GM23338 (cell line): Measurements from ENCODE around the gene ZNF140.

ENCODE experiments used
- CREB1 ChIP-seq: fragments of 250-450 bp; sonication (Bioruptor Pico); IDR thresholded peaks from 2 replicates; pipeline ENCODE4 v1.5.0; 2020; ENCODE audit warnings: low read depth, mild to moderate bottlenecking, moderate library complexity
- EZH2 ChIP-seq: fragments of 200-600 bp; sonication (generic); IDR thresholded peaks from one replicate; pipeline ENCODE4 v1.8.0; 2017; ENCODE audit warnings: antibody characterized with exemption, mild to moderate bottlenecking, low read depth; ENCODE audit not compliant: unreplicated experiment
- POLR2AphosphoS5 ChIP-seq: IDR thresholded peaks from 2 replicates; pipeline ENCODE4 v1.6.1; 2016; ENCODE audit warnings: antibody characterized with exemption, low read depth
- ZNF114 ChIP-seq: fragments of 250-450 bp; sonication (Bioruptor Pico); IDR thresholded peaks from 2 replicates; pipeline ENCODE4 v1.5.0; 2020; ENCODE audit warnings: mild to moderate bottlenecking, moderate library complexity
- TF ChIP-seq, protein P1 (sequence below), 2 experiments: fragments of 200-600 bp in 1 of 2; sonication (generic) in 1 of 2; conservative IDR thresholded peaks; 2 replicates each; pipeline versions ENCODE4 v1.5.1 to v1.6.1; 2016 to 2017; ENCODE audit warnings: antibody characterized with exemption in 2 of 2, low read depth in 2 of 2, mild to moderate bottlenecking in 2 of 2, moderate library complexity in 1 of 2

DNA sequence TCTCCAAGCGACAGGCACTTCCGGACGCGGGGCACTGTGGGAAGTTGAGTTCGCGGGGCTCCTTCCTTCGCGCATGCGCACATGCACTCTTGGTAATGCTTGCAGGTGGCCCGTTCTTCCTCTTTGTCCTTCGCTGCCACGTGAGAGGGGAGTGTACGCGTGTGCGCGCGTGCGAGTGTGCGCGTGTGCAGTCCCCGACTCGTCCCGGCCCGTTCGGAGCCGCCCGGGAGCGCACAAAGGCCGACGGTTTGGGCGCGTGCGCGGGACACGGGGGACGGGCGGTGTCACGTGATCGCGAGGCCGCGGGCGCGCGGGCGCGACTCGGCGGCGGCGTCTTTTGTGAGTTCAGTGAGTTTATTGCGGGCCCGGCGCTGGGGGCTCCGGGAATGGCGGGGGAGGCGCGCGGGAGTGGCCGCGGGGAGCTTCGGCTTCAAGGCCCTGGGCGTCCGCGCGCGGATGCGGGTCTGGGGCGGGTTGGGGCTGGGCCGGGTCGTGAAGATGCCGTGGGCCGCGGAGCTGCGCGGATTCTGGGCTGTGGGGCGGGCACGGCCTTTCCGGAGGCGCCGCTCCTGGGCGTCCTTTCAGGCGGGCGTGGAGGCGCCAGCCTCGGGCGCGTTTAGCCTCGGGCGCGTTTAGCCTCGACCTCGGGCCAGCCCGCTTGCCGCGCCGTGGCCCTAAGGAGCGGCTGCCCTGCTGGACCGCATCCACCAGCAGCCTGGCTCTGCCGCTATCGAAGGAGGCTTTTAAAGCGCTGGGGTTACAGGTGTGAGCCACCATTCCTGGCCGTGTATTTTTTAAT, 43.3 kb upstream of the ZNF140 start, which contains the start of gene ZNF84:
- TF ChIP-seq EZH2 = no peak
- TF ChIP-seq POLR2AphosphoS5 = peak; percentile 73
- TF ChIP-seq CREB1 = peak; percentile 44; the same call in 1 of the 2 replicates
- TF ChIP-seq, protein P1, sequence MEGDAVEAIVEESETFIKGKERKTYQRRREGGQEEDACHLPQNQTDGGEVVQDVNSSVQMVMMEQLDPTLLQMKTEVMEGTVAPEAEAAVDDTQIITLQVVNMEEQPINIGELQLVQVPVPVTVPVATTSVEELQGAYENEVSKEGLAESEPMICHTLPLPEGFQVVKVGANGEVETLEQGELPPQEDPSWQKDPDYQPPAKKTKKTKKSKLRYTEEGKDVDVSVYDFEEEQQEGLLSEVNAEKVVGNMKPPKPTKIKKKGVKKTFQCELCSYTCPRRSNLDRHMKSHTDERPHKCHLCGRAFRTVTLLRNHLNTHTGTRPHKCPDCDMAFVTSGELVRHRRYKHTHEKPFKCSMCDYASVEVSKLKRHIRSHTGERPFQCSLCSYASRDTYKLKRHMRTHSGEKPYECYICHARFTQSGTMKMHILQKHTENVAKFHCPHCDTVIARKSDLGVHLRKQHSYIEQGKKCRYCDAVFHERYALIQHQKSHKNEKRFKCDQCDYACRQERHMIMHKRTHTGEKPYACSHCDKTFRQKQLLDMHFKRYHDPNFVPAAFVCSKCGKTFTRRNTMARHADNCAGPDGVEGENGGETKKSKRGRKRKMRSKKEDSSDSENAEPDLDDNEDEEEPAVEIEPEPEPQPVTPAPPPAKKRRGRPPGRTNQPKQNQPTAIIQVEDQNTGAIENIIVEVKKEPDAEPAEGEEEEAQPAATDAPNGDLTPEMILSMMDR (conservative IDR thresholded peaks at IDR 0.05; ENCODE audit: low read depth in 2 of 2) = no peak
- TF ChIP-seq ZNF114 (CRISPR knock-in tag) = no peak
